ENCODE data around the gene CCR1. TPM values are rescaled to one million over a fixed set of nuclear protein-coding genes. Genes with fewer than 3 reads are reported as not detected.
A peak's percentile ranks its signal among the peaks of the same experiment; 100 is the strongest.

Gene CCR1
- total and polyA plus RNA-seq, 8 donors: 5.2 to 84.5 (median 7.9) TPM

GRCh38 chr3:46221938-46222337, 13.8 kb upstream of the CCR1 start:
- DNase-seq: no peak
- H3K4me3 ChIP-seq: no peak overlapping the region
- H3K27me3 ChIP-seq: no peaks in the 10 kb centered on the region
- no peak for TF ChIP-seq CTCF (IDR thresholded peaks at IDR 0.05)
- H3K4me1 ChIP-seq: peaks cover 0 to 30% of the 10 kb centered on the region in 2 donors
- peaks cover 0 to 7% of the 10 kb centered on the region in 2 donors for H3K9me3 ChIP-seq
- ATAC-seq: no peak
- H3K27ac ChIP-seq: peak overlapping the region in 1 of 2 donors; percentile 76
- H3K36me3 ChIP-seq: no peaks in the 10 kb centered on the region
- intact Hi-C loops (cut with DNase I): no loop called here

DNA sequence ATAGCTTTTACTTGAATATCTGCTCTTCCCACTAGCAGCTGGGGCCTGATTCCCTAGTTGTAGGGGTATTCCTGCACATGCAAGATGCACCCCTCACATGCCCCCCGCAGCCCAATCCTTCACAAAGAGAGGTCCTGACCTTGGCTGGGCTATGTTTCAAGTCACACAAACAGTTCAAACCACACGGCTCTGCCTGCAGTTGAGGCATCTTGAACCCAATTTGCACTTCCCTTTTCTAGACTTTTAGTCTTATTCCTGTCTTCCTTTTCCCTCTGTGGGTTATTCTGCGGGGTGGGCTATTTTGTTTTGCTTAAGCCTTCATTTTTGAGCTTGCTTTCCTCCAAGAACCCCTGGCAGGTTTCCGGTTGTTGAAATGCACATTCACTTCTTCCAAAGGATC, 13.3 kb upstream of the CCR1 start:
- Histone ChIP-seq H3K27me3 (no peaks in the 10 kb centered on the region), H3K4me3 (no peak overlapping the region), H3K36me3 (no peaks in the 10 kb centered on the region), H3K27ac (peak overlapping the region in 1 of 2 donors; percentile 76), H3K9me3 (peaks cover 0 to 3% of the 10 kb centered on the region in 2 donors), H3K4me1 (peaks cover 0 to 30% of the 10 kb centered on the region in 2 donors)
- ATAC-seq (no peak), DNase-seq (no peak)
- TF ChIP-seq CTCF (IDR thresholded peaks at IDR 0.05): no peak
- intact Hi-C loops (cut with DNase I): no loop called here

DNA sequence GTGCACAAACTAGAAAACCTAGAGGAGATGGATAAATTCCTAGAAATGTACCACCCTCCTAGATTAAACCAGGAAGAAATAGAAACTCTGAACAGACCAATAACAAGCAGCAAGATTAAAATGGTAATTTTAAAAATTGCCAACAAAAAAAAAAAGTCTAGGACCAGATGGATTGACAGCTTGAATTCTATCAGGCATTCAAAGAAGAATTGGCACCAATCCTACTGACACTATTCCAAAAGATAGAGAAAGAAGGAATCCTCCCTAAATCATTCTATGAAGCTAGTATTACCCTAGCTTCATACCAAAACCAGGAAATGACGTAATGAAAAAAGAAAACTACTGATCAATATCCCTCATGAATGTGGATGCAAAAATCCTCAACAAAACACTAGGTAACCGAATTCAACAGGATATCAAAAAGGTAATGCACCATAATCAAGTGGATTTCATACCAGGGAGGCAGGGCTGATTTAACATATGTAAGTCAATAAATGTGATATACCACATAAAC, 10.1 kb upstream of the CCR1 start:
- Histone ChIP-seq H3K9me3 (no peaks in the 10 kb centered on the region), H3K36me3 (no peaks in the 10 kb centered on the region), H3K4me1 (peaks cover 5 to 47% of the 10 kb centered on the region in 2 donors), H3K4me3 (no peak overlapping the region), H3K27ac (no peak overlapping the region), H3K27me3 (no peaks in the 10 kb centered on the region)
- ATAC-seq: no peak
- no peak for DNase-seq
- TF ChIP-seq CTCF (IDR thresholded peaks at IDR 0.05): no peak
- intact Hi-C loops (cut with DNase I): no loop called here

- ATAC-seq: peak; percentile 74
- no peak overlapping the region for H3K4me3 ChIP-seq
- peaks cover 5 to 34% of the 10 kb centered on the region in 2 donors for H3K4me1 ChIP-seq
- no peaks in the 10 kb centered on the region for H3K36me3 ChIP-seq
- no peaks in the 10 kb centered on the region for H3K9me3 ChIP-seq
- intact Hi-C loops (cut with DNase I): no loop called here
- no peaks in the 10 kb centered on the region for H3K27me3 ChIP-seq
- TF ChIP-seq CTCF (IDR thresholded peaks at IDR 0.05): no peak
- DNase-seq: peak in 1 of 4 donors; percentile 56
- peak overlapping the region in 1 of 2 donors; percentile 15 for H3K27ac ChIP-seq
Measured at GRCh38 chr3:46215810-46216414, 7.8 kb upstream of the CCR1 start.

DNA sequence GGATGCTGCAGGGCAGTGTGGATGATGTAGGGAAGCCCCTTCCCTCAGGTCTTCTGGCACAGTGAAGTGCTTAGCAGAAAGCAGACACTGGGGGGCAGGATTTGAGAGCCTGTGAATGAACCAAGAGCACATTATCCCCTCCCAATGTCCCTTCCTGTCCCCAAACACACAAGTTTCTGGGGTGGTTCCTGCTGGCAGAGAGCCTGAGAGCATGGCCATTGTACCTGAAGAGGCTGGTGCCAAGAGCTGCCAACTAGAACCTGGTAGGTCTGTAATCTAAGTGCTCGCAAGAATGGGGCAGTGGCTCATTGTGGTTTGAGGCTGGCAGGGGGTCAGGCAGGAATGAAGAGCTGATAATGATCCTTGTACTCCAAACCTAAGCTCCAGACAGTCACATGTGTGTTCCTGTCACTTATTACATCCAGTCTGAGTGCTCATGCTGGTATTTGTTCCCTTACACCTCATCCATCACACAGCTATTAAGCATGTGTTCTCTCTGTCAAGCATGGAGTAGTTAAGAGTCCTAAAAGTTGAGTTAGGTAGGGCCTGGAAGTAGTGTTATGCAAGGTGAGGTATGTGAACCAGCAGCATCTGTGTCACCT, 6.7 kb upstream of the CCR1 start:
- Histone ChIP-seq H3K36me3 (no peaks in the 10 kb centered on the region), H3K4me1 (peaks cover 5 to 40% of the 10 kb centered on the region in 2 donors), H3K27ac (no peak overlapping the region), H3K27me3 (no peaks in the 10 kb centered on the region), H3K4me3 (no peak overlapping the region), H3K9me3 (no peaks in the 10 kb centered on the region)
- peak in 1 of 2 donors; percentile 20 for TF ChIP-seq CTCF (IDR thresholded peaks at IDR 0.05)
- intact Hi-C loops (cut with DNase I): loop anchor here in 1 of 2 donors (5.0 kb wide), 1 partner anchor 128 kb away; no protein-coding TSS in a partner anchor
- peak; percentile 86 for ATAC-seq
- peak in 2 of 4 donors; percentile 48 to 78 for DNase-seq

Measured in left lung (tissue), 10 donors.